AG09309 (cell line): Measurements from ENCODE around the gene SMARCA1.
A peak's percentile ranks its signal among the peaks of the same experiment; 100 is the strongest.

ENCODE experiments used
- DNase-seq: peaks from one replicate; pipeline ENCODE4 v3.0.0-alpha.2; 2010; ENCODE audit warnings: low read depth
- H3K4me3 ChIP-seq: 2 replicates; pipeline ENCODE4 v1.5.1; 2011; ENCODE audit warnings: mild to moderate bottlenecking, low read depth, low read length, moderate library complexity; ENCODE audit not compliant: control insufficient read depth
- TF ChIP-seq, protein P1 (sequence below): IDR thresholded peaks from 2 replicates; pipeline ENCODE4 v1.5.1; 2011; ENCODE audit warnings: mild to moderate bottlenecking, low read depth, low read length, inconsistent platforms; ENCODE audit not compliant: insufficient read depth, control insufficient read depth; ENCODE audit errors: missing control alignments

Gene SMARCA1

DNA sequence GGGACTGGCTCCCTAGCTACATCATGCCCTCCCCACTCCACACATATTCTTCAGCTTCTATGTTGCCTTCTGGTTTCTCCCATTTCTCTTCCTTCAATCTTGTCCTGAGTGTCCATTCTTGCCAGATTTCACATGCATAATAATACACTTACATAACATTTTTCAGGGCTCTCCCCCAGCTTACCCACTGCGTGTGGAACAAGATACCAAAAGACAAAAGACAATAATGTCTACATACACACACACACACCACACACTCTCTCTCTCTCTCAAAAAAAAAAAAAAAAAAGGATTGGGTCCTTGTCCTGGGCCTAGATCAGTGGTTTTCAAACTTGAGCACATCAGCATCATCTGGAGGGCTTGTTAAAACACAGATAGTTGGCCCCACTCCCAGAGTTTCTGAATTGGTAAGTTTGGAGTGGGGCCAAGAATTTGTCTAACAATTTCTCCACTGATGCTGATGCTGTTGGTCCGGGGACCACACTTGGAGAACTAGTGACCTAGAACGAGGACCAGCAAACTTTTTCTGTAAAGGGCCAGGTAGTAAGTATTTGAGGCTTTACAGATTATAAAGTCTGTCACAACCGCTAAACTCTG is 6.5 kb upstream of the SMARCA1 start:
- no peak for DNase-seq
- TF ChIP-seq, protein P1, sequence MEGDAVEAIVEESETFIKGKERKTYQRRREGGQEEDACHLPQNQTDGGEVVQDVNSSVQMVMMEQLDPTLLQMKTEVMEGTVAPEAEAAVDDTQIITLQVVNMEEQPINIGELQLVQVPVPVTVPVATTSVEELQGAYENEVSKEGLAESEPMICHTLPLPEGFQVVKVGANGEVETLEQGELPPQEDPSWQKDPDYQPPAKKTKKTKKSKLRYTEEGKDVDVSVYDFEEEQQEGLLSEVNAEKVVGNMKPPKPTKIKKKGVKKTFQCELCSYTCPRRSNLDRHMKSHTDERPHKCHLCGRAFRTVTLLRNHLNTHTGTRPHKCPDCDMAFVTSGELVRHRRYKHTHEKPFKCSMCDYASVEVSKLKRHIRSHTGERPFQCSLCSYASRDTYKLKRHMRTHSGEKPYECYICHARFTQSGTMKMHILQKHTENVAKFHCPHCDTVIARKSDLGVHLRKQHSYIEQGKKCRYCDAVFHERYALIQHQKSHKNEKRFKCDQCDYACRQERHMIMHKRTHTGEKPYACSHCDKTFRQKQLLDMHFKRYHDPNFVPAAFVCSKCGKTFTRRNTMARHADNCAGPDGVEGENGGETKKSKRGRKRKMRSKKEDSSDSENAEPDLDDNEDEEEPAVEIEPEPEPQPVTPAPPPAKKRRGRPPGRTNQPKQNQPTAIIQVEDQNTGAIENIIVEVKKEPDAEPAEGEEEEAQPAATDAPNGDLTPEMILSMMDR, result no peak
- no peak overlapping the region for H3K4me3 ChIP-seq

DNA sequence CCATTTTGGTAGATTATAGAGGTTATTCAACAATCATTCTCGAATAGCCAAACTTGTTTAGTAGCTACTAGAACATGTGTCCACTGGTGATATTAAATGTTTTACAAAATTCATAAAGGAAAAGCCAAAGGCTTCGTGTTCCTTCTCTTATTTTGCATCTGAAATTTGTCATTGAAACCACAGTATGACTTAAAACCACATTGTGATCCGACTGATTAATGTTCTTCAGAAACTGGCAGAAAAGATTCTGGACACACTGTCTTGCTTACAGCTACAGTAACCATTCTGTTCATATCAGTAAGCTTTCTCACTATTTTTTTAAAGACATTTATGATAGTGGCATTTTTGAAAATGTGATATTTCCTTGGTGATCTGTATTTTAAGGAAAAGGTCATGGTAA is 2.6 kb upstream of the SMARCA1 start:
- no peak for DNase-seq
- no peak overlapping the region for H3K4me3 ChIP-seq
- TF ChIP-seq, protein P1, result no peak

DNA sequence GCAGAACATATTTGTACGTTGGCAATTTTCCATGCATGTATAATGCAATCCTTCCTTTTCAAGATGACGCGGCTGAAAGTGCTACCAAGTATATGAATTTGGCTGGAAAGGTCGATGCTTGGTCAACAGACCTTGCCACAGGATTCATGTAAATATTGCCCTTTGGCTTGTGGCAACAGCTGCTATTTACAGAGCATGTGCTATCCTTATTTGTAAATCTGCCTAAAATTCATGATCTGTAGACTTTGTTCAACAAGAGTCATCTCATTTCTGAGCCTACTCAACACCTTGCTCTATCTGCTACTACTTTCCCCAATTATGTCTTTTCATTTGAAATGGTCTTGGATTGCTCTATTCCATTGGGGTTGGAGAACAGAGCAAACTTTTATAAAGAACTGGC is 1.9 kb upstream of the SMARCA1 start:
- TF ChIP-seq, protein P1, result no peak

DNA sequence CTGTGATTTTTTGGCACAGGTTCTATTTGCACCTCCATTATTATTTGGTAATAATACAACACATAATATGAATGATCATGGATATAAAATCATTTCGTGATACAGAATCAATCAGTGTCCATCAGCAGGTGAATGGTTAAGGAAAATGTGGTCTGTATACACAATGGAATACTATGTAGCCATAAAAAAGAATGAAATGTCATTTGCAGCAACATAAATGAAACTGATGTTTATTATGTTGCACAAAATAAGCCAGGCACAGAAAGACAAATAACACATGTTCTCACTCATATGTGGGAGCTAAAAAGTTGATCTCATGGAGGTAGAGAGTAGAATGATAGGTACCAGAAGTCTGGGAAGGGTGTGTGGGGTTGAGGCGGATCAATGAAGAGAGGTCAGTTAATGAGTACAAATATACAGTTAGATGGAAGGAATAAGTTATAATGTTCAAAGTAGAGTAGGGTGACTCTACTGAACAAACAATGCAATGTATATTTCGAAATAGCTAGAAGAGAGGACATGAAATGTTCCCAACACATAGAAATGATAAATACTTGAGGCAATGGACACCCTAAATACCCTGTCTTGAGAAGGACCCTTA is 1.1 kb upstream of the SMARCA1 start:
- TF ChIP-seq, protein P1, result no peak
- no peak overlapping the region for H3K4me3 ChIP-seq
- no peak for DNase-seq

More for the DNA sequence above, 1.9 kb upstream of the SMARCA1 start:
- no peak for DNase-seq
- H3K4me3 ChIP-seq, result no peak overlapping the region

DNA sequence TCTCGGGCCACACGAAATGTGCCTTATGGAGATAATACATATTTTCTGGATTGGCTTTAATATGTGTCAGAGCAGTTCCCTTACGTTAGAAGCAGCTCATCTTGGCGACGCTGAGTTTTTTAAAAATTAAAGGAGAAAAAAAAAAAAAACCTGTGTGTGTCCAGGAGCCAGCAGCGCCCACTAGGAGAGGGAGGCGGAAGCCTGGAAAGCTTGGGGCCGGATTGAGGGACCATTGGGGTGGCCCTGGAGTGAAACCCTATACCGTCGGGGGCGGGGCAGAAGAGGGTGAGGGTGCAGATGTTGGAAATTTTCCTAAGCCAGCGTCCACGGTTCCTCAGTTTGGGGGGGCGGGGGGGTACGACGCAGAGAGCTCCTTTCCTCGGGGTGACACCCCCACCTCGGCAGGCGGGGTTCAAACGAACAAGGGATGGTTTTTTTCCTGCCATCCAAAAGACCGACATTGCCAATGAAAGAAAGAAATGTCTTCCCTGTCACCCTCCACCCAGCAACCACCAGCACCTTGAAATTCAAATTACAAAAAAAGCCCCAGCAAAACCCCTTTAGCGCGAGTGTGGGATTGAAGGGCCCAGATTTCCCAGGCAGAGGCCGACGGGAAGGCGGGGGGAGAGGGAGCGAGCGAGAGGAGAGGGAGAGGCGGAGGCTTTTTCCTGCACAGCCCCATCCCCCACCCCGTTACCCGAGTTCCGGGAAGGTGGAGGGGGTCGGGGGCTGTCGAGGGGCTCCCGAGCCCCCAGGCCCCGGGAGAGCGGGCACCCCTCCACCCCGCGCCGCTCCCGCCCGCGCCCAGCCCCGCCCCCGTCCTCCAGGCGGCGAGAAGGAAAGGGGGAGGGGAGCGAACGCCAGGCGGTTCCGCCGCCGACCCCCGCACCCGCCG is 859 bp downstream of the SMARCA1 start:
- TF ChIP-seq, protein P1, result peak; percentile 33
- H3K4me3 ChIP-seq, result peak overlapping the region; percentile 87
- no peak for DNase-seq

DNA sequence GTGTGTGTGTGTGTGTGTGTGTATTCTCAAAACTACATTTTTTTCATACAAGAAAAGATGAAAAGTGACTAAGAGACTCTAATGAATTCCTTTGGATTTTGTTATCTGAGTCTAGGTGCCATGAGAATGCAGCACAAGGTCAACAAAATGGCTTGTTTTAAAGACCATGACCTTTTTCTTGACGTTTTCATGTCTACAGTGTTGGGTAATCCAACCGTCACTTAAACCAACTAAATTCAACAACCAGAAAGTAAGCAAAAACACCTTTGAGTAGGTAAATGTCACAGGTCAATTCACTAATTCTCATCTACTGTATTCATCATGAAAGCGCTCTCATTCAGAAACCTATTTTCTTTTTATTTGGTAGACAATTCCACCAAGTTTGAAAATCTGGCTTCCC is 3.1 kb downstream of the SMARCA1 start:
- TF ChIP-seq, protein P1, result no peak
- no peak for DNase-seq
- no peak overlapping the region for H3K4me3 ChIP-seq
